Stimulated activated CD8-positive, alpha-beta memory T cell treated with anti-CD3 and anti-CD28 coated beads, Interleukin-7, amount 100 ng/mL, for 24 hours (primary cell): Measurements from ENCODE around the gene ACSF3.

ENCODE experiments used
- DNase-seq: peaks from one replicate; pipeline ENCODE4 v3.0.0-alpha.2; 2020; ENCODE audit warnings: low read depth

ACSF3 gene

DNA sequence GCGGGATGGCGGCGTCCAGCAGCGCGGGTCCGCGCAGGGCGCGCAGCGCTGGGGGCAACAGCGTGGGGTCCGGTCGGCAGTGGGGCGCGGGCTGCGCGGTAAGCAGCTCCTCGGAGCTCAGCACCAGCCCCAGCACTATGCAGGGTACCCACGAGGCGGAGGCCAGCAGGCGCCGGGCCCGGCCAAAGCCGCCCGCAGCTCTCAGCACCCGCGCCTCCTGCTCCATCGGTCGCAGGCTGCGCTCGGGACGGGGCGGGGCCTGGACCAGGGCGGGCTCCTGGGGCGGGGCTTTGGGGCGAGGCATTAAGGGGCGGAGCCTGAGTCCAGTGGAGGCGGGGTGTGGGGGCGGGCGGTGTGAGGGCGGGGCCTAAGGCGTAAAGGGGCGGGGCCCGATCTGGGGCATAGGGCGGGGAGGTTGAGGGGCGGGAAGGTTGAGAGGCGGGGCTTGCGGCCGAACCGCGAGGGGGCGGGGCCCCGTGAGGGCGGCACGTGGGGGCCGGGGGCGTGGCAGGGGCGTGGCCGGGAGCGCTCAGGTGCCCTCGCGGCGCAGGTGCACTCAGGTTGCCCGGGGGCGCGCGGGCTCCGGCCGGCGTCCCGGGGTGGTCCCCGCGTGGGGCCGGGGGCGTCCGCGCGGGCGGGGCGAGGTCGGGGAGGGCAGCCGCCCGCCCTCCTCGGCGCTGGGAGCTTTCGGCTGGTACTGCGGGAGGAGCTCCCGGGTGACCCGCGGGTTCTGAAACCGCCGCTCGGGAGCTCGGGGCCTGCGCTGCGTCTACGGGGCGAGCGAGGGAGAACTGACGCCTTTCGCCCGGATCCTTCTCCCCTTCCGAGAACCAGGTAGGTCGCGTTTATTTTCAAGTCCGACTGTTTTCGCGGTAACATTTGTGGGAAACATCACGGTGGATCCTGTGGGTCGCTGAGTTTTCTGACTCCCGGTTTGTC, 108.1 kb downstream of the ACSF3 start:
- peak; percentile 54 for DNase-seq

DNA sequence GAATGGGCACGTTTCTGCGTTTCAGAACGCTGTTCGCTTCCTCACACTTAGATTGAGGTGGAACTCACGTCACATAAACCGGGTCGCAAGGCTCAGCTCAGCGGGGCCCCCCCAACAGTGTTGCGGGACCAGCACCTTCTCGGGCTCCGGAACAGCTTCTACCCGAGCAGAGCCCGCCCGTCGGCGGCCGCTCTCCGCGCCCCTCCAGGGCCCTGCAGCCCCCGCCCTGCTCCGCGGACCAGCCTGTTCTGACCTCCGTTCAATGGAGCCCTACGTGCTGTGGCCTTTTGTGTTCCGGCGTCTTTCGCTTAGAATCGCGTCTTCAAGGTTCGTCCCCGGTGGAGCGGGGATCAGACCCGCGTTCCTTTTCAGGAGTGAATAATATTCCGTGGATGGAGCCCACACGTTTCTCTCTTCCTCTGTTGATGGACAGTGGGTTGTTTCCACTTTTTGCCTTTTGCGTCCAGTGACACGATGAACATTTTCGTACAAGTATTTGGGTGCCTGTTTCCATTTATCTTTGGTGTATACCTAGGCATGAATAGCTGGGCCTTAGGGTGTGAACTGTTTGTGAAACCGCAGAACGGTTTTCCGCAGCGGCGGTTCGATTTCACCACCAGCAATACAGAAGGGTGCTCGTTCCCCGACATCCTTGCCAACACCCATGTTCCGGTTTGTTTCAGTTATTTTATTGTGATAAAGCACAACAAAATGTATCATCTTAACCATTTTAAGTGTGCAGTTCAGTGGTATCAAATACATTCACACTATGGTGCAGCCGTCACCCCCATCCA, 109.0 kb downstream of the ACSF3 start:
- DNase-seq = no peak
